Fibroblast of lung (primary cell): Measurements from ENCODE around the gene DEPDC5.

Source experiments
- EZH2 ChIP-seq: IDR thresholded peaks from 2 replicates; pipeline ENCODE4 v1.5.1; 2012; ENCODE audit warnings: low read length, control low read depth, mild to moderate bottlenecking; ENCODE audit errors: missing control alignments
- TF ChIP-seq, protein P1 (sequence below), 2 donors: IDR thresholded peaks in 1 of 2; conservative IDR thresholded peaks in 1 of 2; 1 replicate in 1 of 2; 2 replicates in 1 of 2; pipeline ENCODE4 v1.5.1; 2011 to 2012; ENCODE audit warnings: low read length in 2 of 2, control low read depth in 1 of 2, inconsistent platforms in 1 of 2, low read depth in 1 of 2, mild to moderate bottlenecking in 1 of 2

DNA sequence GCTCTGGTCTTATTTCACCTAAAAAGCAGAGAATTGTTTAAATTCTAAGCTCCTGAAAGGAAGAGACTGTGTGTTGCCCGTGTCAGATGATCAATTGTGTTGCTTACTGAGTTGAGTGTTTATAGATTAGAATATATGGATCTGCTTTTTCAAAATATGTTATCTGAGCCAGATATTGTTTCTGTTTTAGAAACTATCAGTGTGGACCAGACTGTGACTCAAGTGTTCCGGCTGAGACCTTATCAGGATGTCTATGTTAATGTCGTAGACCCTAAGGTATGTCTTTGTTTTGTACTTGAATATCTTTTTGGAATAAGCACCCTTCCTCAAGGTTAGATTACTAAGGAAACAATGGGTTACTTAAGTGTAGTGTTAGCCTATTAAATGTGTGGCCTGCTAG is 11.0 kb downstream of the DEPDC5 start:
- TF ChIP-seq, protein P1, sequence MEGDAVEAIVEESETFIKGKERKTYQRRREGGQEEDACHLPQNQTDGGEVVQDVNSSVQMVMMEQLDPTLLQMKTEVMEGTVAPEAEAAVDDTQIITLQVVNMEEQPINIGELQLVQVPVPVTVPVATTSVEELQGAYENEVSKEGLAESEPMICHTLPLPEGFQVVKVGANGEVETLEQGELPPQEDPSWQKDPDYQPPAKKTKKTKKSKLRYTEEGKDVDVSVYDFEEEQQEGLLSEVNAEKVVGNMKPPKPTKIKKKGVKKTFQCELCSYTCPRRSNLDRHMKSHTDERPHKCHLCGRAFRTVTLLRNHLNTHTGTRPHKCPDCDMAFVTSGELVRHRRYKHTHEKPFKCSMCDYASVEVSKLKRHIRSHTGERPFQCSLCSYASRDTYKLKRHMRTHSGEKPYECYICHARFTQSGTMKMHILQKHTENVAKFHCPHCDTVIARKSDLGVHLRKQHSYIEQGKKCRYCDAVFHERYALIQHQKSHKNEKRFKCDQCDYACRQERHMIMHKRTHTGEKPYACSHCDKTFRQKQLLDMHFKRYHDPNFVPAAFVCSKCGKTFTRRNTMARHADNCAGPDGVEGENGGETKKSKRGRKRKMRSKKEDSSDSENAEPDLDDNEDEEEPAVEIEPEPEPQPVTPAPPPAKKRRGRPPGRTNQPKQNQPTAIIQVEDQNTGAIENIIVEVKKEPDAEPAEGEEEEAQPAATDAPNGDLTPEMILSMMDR (conservative IDR thresholded peaks at IDR 0.05 in 1 of 2, IDR thresholded peaks at IDR 0.05 in 1 of 2; ENCODE audit: low read depth in 1 of 2, low read length in 2 of 2) = no peak
- no peak for TF ChIP-seq EZH2
